ENCODE results near the gene CDKL5. TPM values are rescaled to one million over a fixed set of nuclear protein-coding genes. Genes with fewer than 3 reads are reported as not detected.

Gene CDKL5
- total and polyA plus RNA-seq, 7 experiments from 2014 or later, result 1.2 to 7.0 (median 4.3) TPM

DNA sequence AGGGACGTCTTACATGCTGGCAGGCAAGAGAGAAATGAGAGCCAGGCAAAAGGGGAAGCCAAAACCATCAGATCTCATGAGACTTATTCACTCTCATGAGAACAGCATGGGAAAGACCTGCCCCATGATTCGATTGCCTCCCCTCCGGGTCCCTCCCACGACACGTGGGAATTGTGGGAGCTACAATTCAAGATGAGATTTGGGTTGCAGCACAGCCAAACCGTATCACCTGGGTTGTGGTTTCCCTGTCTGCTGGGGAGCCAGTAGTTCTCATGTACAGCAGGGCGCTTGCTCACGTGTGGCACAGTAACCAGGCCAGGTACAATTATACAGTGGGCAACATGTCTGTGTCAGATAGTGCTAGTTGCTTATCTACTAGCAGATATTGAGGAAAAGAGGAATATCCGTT is 257.6 kb downstream of the CDKL5 start:
- Histone ChIP-seq H3K4me3 (ENCODE audit: low read length) (no peak overlapping the region), H3K36me3 (ENCODE audit: control insufficient read depth in 2 of 3, insufficient read depth in 3 of 3, low read length in 3 of 3) (no peaks in the 10 kb centered on the region), H3K27ac (ENCODE audit: low read depth, low read length) (no peak overlapping the region), H3K4me1 (ENCODE audit: control insufficient read depth in 2 of 2, insufficient read depth in 2 of 2, low read length in 2 of 2) (no peaks in the 10 kb centered on the region), H3K9me3 (ENCODE audit: control insufficient read depth in 2 of 3, low read length in 3 of 3) (no peaks in the 10 kb centered on the region), H3K27me3 (ENCODE audit: control insufficient read depth in 2 of 2, insufficient read depth in 2 of 2, low read length in 2 of 2) (no peaks in the 10 kb centered on the region)
- intact Hi-C loops (cut with micrococcal nuclease), result no loop called here
- ATAC-seq, result no peak
- CTCF ChIA-PET, result no interaction called here
- no peaks in the 10 kb centered on the region for H3K36me3 Mint-ChIP-seq
- POLR2A ChIA-PET, result no interaction called here
- H3K4me1 Mint-ChIP-seq, result peaks cover 0 to 7% (median 0%) of the 10 kb centered on the region in 7 donors
- H3K27me3 Mint-ChIP-seq, result no peaks in the 10 kb centered on the region
- no peak overlapping the region for H3K27ac Mint-ChIP-seq
- peaks cover 0 to 5% (median 0%) of the 10 kb centered on the region in 11 donors for H3K9me3 Mint-ChIP-seq
- no peak for DNase-seq
- H3K4me3 Mint-ChIP-seq, result no peak overlapping the region

- H3K27me3 Mint-ChIP-seq, result no peaks in the 10 kb centered on the region
- H3K9me3 ChIP-seq (ENCODE audit: control insufficient read depth in 2 of 3, low read length in 3 of 3), result no peaks in the 10 kb centered on the region
- no peaks in the 10 kb centered on the region for H3K27me3 ChIP-seq (ENCODE audit: control insufficient read depth in 2 of 2, insufficient read depth in 2 of 2, low read length in 2 of 2)
- no peak overlapping the region for H3K4me3 Mint-ChIP-seq
- ATAC-seq (no peak), DNase-seq (no peak)
- H3K4me3 ChIP-seq (ENCODE audit: low read length), result no peak overlapping the region
- no peak overlapping the region for H3K27ac ChIP-seq (ENCODE audit: low read depth, low read length)
- no peaks in the 10 kb centered on the region for H3K4me1 Mint-ChIP-seq
- peaks cover 0 to 3% (median 0%) of the 10 kb centered on the region in 11 donors for H3K9me3 Mint-ChIP-seq
- POLR2A ChIA-PET, result no interaction called here
- no peaks in the 10 kb centered on the region for H3K36me3 Mint-ChIP-seq
- H3K27ac Mint-ChIP-seq, result no peak overlapping the region
- intact Hi-C loops (cut with micrococcal nuclease), result no loop called here
- H3K4me1 ChIP-seq (ENCODE audit: control insufficient read depth in 2 of 2, insufficient read depth in 2 of 2, low read length in 2 of 2), result no peaks in the 10 kb centered on the region
- H3K36me3 ChIP-seq (ENCODE audit: control insufficient read depth in 2 of 3, insufficient read depth in 3 of 3, low read length in 3 of 3), result no peaks in the 10 kb centered on the region
- CTCF ChIA-PET, result no interaction called here
Observed at GRCh38 chrX:18687856-18688495, 262.6 kb downstream of the CDKL5 start.

- CTCF ChIA-PET, result no interaction called here
- Histone ChIP-seq H3K27me3 (ENCODE audit: control insufficient read depth in 2 of 2, insufficient read depth in 2 of 2, low read length in 2 of 2) (no peaks in the 10 kb centered on the region), H3K36me3 (ENCODE audit: control insufficient read depth in 2 of 3, insufficient read depth in 3 of 3, low read length in 3 of 3) (no peaks in the 10 kb centered on the region), H3K27ac (ENCODE audit: low read depth, low read length) (no peak overlapping the region), H3K4me3 (ENCODE audit: low read length) (no peak overlapping the region), H3K4me1 (ENCODE audit: control insufficient read depth in 2 of 2, insufficient read depth in 2 of 2, low read length in 2 of 2) (no peaks in the 10 kb centered on the region), H3K9me3 (ENCODE audit: control insufficient read depth in 2 of 3, low read length in 3 of 3) (no peaks in the 10 kb centered on the region)
- ATAC-seq, result no peak
- no peak overlapping the region for H3K4me3 Mint-ChIP-seq
- peaks cover 0 to 3% (median 0%) of the 10 kb centered on the region in 5 donors for H3K27me3 Mint-ChIP-seq
- POLR2A ChIA-PET, result no interaction called here
- no peaks in the 10 kb centered on the region for H3K4me1 Mint-ChIP-seq
- peaks cover 0 to 10% (median 0%) of the 10 kb centered on the region in 11 donors for H3K9me3 Mint-ChIP-seq
- DNase-seq, result no peak
- no peak overlapping the region for H3K27ac Mint-ChIP-seq
- intact Hi-C loops (cut with micrococcal nuclease), result no loop called here
- H3K36me3 Mint-ChIP-seq, result no peaks in the 10 kb centered on the region
Observed at GRCh38 chrX:18691431-18691830, 266.0 kb downstream of the CDKL5 start.

GRCh38 chrX:18692541-18692940 is 267.1 kb downstream of the CDKL5 start:
- POLR2A ChIA-PET, result no interaction called here
- Histone ChIP-seq H3K27ac (ENCODE audit: low read depth, low read length) (no peak overlapping the region), H3K36me3 (ENCODE audit: control insufficient read depth in 2 of 3, insufficient read depth in 3 of 3, low read length in 3 of 3) (no peaks in the 10 kb centered on the region), H3K9me3 (ENCODE audit: control insufficient read depth in 2 of 3, low read length in 3 of 3) (no peaks in the 10 kb centered on the region), H3K4me3 (ENCODE audit: low read length) (no peak overlapping the region), H3K4me1 (ENCODE audit: control insufficient read depth in 2 of 2, insufficient read depth in 2 of 2, low read length in 2 of 2) (no peaks in the 10 kb centered on the region), H3K27me3 (ENCODE audit: control insufficient read depth in 2 of 2, insufficient read depth in 2 of 2, low read length in 2 of 2) (no peaks in the 10 kb centered on the region)
- Mint-ChIP-seq H3K9me3 (peaks cover 0 to 12% (median 0%) of the 10 kb centered on the region in 11 donors), H3K4me3 (no peak overlapping the region), H3K4me1 (no peaks in the 10 kb centered on the region), H3K27ac (no peak overlapping the region), H3K36me3 (no peaks in the 10 kb centered on the region), H3K27me3 (peaks cover 0 to 3% (median 0%) of the 10 kb centered on the region in 5 donors)
- DNase-seq, result no peak
- ATAC-seq, result no peak
- intact Hi-C loops (cut with micrococcal nuclease), result no loop called here
- CTCF ChIA-PET, result no interaction called here

GRCh38 chrX:18696653-18697052 is 271.2 kb downstream of the CDKL5 start:
- no peaks in the 10 kb centered on the region for H3K36me3 Mint-ChIP-seq
- H3K4me1 ChIP-seq (ENCODE audit: control insufficient read depth in 2 of 2, insufficient read depth in 2 of 2, low read length in 2 of 2), result no peaks in the 10 kb centered on the region
- H3K4me3 Mint-ChIP-seq, result no peak overlapping the region
- POLR2A ChIA-PET, result no interaction called here
- H3K4me3 ChIP-seq (ENCODE audit: low read length), result no peak overlapping the region
- peaks cover 0 to 3% (median 0%) of the 10 kb centered on the region in 5 donors for H3K27me3 Mint-ChIP-seq
- H3K9me3 ChIP-seq (ENCODE audit: control insufficient read depth in 2 of 3, low read length in 3 of 3), result no peaks in the 10 kb centered on the region
- no peak overlapping the region for H3K27ac ChIP-seq (ENCODE audit: low read depth, low read length)
- no peaks in the 10 kb centered on the region for H3K36me3 ChIP-seq (ENCODE audit: control insufficient read depth in 2 of 3, insufficient read depth in 3 of 3, low read length in 3 of 3)
- H3K27ac Mint-ChIP-seq, result no peak overlapping the region
- ATAC-seq, result no peak
- H3K9me3 Mint-ChIP-seq, result peaks cover 0 to 14% (median 0%) of the 10 kb centered on the region in 11 donors
- intact Hi-C loops (cut with micrococcal nuclease), result no loop called here
- CTCF ChIA-PET, result no interaction called here
- no peaks in the 10 kb centered on the region for H3K27me3 ChIP-seq (ENCODE audit: control insufficient read depth in 2 of 2, insufficient read depth in 2 of 2, low read length in 2 of 2)
- H3K4me1 Mint-ChIP-seq, result no peaks in the 10 kb centered on the region
- DNase-seq, result no peak

DNA sequence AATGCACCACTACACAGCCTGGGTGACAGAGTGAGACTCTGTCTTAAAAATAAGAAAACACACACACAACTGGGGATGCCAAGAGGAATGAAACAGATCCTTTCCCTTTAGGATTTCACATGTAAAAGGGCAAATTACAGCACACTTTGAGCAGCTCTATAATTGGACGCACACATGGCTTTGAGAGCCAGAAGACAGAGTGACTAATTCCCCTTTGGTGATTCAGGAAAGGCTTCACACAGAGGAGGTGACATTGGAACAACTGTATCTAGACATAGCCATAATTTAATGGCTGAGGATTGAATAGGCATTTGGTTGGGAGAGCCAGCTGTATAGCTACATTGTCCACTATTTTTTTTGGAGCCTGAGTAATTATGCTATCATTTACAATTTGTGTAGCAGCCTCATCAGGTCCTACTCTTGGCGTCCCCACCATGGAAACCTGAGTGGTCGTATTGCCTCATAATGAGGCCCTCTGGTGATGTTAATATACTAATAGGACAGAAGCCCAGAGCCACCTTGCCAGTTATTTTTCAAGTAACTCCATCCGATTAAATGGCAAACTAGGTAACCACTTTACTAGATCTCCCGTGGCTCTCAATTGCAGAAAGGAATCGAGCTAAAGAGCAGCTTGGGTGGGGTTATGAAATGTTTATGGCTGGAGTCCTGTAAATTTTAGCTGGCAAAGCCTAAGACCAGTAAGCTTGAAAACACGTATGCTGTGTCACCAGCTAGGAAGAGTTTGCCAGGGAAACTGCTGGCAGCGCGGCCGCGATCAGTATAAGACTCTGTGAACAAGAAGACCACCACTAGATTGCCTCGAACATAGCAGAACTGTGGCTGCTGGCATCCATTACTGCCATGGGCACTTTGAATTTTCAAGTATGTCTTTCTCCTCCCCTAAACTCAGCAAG is 273.6 kb downstream of the CDKL5 start:
- H3K4me1 Mint-ChIP-seq, result no peaks in the 10 kb centered on the region
- Histone ChIP-seq H3K27me3 (ENCODE audit: control insufficient read depth in 2 of 2, insufficient read depth in 2 of 2, low read length in 2 of 2) (no peaks in the 10 kb centered on the region), H3K27ac (ENCODE audit: low read depth, low read length) (no peak overlapping the region), H3K36me3 (ENCODE audit: control insufficient read depth in 2 of 3, insufficient read depth in 3 of 3, low read length in 3 of 3) (no peaks in the 10 kb centered on the region), H3K4me1 (ENCODE audit: control insufficient read depth in 2 of 2, insufficient read depth in 2 of 2, low read length in 2 of 2) (no peaks in the 10 kb centered on the region), H3K9me3 (ENCODE audit: control insufficient read depth in 2 of 3, low read length in 3 of 3) (no peaks in the 10 kb centered on the region), H3K4me3 (ENCODE audit: low read length) (no peak overlapping the region)
- peaks cover 0 to 3% (median 0%) of the 10 kb centered on the region in 5 donors for H3K27me3 Mint-ChIP-seq
- DNase-seq (no peak), ATAC-seq (no peak)
- ChIA-PET CTCF (no interaction called here), POLR2A (no interaction called here)
- H3K4me3 Mint-ChIP-seq, result no peak overlapping the region
- intact Hi-C loops (cut with micrococcal nuclease), result no loop called here
- H3K27ac Mint-ChIP-seq, result no peak overlapping the region
- no peaks in the 10 kb centered on the region for H3K36me3 Mint-ChIP-seq
- H3K9me3 Mint-ChIP-seq, result peaks cover 0 to 14% (median 0%) of the 10 kb centered on the region in 11 donors
